GM18867 (cell line): ENCODE data around the gene DDX59.
"Not testable (repeated sequence)": the region's sequence is repeated elsewhere in the genome, so short reads cannot be mapped to it uniquely, and the experiment has no call there.

Experiments
- ATAC-seq: cut with Tn5 transposase; IDR thresholded peaks from one replicate; pipeline ENCODE4 v1.9.1; 2021; ENCODE audit warnings: mild to moderate bottlenecking, moderate library complexity; ENCODE audit not compliant: unreplicated experiment

The DDX59 gene

DNA sequence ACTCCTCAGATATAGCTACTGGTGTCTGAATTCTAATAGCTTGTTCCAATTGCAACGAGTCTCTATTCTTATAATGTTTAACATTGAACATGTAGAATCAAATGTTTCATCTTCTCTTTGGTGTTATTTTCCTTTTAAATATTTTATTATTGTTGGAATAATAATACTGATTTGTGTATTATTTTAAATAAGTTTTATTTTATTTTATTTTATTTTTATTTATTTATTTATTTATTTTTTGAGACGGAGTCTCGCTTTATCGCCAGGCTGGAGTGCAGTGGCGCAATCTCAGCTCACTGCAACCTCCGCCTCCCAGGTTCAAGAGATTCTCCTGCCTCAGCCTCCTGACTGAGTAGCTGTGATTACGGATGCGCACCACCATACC, 39.2 kb downstream of the DDX59 start:
- ATAC-seq = not testable (repeated sequence)

DNA sequence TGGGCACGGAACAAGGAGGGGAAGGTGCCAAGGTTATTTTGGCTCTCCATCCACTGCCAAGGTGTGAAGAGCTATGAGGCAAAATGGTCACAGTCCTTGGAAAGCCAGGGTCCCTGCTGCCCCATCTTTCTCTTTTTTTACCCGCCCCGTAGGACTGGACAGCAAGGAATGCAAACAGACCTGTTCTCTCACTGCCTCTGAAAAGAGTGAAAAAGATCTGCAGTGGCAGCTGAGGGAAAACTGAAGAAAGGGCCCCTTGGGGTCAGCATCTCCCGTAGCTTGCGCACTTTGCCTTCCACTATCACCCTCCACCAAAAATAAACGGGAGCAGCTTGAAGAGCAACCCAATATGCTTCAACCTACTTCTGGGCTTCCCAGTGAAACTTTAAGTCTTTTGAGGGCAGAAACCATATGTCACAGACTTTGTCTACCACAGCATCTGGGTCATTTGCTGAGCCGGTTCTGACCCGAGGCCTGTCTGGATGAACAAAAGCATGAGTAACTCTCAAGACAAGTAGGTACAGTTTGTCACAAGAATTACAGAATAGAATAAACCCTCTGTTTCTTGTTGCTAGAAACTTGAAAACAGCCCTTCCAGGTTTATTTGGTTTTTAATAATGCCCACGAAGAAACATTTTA, 39.7 kb downstream of the DDX59 start:
- no peak for ATAC-seq

DNA sequence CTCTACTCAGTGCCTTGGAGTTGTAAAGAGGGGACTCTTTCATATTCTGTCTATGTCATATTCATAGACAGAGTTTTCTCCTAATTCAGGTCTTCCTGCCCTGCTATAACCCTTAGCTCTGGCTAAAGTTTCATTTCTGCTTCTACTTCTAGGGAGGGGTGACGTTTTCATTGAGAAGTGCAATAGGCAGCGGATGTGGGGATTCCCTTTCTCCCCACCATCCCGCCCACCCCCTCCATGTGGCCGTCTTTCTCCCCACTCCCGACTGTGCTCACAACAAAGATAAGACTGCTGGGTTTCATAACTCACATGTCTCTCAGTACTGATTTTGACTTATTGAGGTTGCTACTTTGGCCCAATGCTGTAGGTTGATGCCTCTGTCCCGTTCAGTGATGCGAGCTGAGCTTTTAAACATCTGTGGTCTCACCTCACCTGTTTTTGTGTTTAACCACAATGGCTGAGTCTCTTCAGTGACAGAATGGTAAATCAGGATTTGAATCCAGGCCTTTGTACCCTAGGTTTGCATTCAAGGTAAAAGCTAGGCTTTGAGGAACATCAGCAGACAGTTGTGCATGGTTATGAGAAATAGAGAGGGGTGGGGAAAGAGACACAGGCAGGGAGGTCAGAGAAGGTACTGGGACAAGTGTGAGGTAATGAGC, 41.4 kb downstream of the DDX59 start:
- ATAC-seq = peak; percentile 76

DNA sequence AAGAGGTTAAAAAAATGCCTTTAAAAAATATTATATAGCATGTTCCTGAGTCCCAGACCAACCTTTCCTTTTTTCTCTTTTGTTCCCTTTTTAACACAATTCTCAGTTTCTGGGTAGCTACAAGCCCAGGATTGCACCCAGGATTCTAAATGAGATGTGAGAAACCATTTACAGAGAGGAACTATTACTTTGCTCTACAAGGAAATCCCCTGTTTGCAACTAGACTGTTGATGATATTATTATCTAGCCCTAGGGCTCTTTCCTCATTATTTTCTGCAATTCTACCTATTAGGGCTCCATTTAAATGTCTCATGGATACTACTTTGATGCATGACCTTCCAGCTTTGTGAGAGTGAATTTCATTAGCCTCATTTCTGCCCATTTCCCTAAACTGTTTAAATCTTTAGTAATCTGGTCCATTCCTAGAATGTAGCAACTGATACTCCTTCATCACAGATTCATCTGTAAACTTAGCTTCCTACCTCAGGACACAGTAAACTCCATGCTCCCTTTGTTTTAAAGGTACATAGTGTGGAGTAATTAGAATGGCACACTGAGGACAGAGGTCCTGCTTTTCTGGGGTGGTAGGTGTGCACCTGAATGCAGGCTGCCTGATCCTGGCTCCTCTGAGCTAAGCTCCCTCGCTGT, 42.0 kb downstream of the DDX59 start:
- no peak for ATAC-seq

DNA sequence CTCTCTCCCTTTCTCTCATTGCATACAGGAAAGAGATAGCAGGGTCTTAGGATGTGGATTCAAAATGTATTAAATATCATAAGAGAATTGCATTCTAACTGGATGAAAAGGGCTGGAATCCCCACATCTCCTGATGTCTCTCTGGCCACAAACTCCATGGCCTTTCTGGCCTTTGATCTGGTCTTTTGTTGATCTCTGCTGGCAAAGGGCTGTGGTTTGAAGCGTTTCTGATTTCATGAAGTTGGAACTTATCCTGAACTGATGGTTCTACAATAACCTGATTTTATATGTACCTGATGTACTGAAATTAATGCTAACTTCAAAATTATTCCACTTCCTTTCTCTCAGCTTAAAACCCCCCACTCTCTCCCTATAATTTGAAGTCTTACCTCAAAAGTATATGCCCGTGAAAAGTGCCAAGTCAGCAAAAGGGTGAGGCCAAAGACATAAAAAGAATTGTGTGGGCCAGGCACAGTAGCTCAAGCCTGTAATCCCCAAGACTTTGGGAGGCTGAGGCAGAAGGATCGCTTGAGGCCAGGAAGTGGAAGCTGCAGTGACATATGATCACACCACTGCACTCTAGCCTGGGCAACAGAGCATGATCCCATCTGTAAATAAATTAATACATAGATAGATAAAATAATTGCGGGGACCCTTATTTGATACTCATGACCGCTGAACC, 42.7 kb downstream of the DDX59 start:
- no peak for ATAC-seq

DNA sequence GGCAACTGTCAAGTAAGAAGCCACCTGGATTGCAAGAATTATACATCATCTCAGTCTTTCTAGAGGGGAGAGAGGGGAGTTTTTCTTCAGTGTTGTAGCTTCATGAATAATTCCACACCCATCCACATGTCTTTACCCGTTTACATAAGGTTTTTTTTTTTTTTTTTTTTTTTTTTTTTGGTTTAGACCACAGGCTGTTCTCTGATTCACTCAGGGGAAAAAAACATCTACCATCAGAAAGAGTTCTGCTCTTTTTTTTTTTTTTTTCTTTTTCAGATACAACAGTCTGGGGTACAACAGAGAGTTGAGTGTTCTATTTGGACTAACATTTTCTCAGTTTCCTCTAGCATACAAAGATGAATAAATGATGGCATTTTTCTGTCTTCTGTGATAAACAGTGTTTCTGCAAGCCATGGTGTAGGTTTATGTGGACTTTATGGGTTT, 44.3 kb downstream of the DDX59 start:
- ATAC-seq = peak; percentile 15

DNA sequence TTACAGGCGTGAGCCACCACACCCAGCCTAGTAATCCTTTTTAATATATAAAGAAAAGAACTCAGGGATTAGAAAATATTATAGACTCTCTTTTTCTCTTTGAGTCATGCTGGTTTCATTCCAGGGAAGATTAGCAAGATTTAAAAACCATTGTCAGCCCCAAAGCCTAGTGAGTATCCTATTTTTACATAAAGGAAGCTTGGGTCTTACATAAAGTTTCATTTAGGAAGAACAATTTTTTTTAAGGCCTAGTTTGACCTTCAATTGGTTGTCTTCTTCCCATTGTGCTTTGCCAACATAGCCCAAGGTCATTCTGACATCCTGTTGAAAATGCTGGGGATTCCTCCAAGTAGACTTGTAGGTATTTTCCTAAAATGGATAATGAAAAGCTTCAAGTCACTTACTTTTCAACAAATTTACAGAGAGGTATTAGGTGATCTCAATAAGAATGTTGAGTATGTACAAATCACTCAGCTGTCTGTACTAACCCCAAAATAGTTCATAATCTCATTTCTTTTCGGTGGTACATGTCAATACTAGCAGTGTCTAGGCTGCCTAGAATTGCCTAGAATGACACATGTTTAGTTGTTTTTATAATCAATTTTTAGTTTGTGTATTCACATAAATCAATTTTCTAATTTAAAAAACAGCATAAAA, 44.9 kb downstream of the DDX59 start:
- ATAC-seq = no peak

DNA sequence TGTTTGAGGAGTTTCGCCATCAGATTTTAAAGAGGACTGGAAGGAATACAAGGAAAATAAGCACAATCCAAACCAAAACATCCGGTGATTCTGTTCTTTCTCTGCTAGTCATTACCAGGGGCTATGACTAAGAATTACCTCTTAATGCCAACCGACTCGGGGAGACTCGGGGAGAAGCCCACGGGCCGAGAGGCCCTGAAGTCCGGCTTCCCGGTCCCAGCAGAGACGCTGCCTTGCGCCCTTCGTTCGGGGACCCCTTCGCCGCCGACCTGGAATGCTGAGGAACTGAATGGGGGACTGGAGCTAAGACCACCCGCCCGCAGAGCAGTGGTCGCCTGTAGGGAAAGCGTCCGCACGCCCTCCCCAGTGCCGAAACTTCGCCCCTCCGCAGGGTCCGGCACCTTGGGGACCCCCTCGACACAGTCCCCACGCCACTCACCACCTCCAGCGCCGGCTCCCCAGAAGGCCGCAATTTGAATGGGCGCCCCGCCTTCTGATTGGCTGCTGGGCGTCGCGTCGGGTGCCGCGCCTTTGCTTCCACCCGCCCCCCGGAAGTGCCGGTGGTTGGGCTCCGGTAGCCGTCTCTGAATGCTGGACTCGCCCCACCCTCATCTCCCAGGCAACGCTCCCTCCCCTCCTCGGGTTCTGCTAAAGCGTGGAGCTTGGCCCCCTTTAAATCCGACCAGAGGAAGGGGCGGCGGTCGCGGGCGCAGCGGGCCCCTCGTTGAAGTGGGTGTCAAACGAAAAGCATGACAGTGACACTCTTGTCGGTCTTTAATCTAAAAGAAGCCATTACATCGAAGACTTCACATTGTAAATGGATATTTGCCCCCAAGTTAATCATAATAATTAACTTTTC, 49.2 kb downstream of the DDX59 start, which contains the start of gene KIF14:
Gene KIF14 (minus strand): TSS at position 479 of the 859 bp plus-strand sequence. CDS start 2,028 bp downstream, outside the sequence.
- peak; percentile 93 for ATAC-seq

DNA sequence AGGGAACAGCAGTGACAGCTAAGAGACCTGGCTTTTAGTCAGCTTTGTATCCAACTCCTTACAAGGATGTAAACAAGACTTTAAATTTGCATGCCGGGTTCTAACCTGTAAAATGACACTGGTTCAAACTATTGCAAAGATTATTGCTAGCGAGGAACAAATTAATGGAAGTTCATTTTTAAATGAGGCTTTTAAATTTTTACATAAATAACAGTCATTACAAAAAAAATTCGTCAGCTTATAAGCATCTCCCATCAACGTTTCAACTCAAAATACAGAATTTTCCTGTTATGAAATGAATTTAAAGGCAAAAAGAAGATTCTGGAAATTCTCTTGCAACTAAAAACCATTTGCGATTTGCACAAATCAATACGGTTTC, 49.8 kb downstream of the DDX59 start:
- ATAC-seq = no peak

DNA sequence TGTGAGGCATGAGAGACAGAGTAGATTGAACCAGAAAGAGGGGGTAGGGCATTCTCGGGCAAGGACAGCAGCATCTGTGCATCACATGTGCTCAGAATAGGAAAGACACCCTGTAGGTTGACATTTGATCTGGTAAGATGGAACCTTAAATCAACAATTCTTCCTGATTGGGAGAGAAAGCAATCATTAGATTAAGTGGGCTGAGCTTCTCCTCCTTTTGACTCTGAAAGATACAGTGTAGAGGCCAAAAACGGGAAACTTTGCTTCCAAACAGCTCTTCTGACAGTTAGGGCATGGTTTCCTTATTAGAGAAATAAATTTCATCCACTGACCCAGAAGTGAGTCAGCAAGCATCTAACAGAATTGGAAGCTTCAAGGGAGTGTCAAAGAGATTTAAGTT, 58.9 kb downstream of the DDX59 start:
- no peak for ATAC-seq

DNA sequence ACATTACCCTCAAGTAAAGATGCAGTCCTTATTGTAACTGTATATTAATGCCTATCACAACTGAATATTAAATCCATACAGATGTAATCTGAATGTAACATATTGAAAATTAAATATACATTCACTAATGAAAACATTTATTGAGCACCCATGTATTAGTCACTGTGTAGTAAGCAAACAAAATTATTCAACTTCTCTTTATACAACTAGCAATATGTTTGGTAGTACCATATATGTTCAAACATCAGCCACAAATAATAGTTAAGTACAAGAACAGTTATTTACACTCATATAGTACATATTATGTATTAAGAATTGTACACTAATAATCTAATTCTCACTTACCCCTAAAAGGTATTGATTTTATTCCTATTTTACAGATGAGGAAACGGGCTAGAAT, 67.1 kb downstream of the DDX59 start:
- no peak for ATAC-seq
